Measurements from ENCODE around the gene MBD6.
A peak's percentile ranks its signal among the peaks of the same experiment; 100 is the strongest.

The MBD6 gene

DNA sequence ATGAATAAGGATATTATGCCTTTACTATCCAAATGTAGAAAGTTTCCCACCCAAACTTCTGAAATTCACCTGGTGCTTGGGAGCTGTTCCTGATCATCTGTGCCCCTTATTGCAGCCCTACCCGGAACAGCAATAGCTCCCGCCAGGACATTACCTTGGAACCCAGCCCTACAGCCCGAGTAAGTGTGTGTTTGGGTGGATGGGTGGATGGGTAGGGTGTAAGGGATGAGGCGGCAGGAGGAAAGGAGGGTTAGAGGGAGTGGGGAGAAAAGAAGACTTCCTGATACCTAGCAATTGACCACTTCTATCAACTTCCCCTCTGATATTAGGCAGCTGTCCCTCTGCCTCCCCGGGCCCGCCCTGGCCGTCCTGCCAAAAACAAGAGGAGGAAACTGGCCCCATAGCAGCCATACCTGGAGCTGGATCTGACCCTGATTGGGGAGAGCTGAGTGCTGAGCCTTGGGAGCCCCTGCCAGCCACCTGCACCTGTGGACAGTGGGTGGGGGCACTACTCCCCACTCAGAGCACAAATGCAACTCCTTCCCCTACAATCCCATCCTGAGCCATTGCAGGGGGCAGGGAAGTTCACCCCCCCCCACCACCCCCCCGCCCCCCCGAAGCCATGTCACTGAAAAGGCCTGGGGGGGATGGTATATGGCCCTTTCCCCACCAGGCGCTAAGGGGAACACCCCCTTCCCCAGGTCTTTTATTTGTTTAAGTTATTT, 6.4 kb downstream of the MBD6 start:
- ATAC-seq, result no peak

DNA sequence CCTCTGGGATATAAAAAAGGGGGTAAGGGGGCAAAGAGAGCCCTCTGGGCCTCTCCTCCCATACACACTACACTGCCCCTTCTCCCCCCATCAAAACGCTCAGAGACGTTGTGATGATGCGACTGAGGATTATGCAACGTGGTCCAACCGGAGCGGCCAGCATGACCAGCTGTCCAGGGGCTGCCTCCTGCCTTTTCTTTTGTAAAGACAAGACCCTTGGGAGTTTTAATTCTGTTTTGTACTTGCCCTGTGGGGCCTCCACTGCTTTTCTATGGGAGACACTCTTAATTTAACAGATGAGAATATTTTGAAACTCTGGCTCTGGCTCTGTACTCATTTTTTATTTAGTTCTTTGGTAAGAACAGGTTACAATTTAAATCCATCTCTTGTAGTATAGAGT, 7.2 kb downstream of the MBD6 start:
- ATAC-seq, result no peak

DNA sequence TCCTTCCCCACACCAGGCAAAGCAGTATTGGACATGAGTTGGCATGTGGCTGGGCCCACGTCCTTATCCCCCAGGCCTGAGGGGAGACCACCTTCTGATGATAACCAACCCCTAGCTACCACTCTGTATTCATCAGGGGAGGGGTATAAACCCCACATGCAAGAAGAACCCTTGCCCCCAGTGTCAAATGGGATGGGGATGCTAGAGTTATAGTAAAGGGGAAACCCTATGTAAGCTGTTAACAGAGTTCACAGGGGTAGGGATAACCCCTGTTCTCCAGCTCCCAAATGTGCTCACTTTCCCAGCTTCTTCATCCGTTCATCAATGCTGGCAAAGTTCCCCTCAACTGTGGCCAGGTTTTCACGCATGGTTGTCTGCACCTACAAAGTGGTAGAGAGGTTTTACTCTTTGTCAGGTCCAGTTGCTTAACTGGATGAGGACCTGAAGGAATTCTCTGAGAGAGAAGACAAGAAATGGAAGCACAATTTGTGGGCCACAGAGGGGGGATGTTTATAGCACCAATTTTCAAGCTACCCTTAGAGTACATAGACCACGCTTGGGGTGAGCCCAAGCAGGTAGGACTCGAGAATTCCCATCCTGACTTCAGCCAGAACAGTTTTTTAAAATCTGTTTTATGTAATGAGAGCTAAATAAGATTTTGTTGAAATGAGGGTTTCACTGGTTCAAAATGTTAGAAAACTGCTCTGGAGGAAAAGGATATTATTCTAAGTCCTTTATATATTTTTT, 7.9 kb downstream of the MBD6 start:
- ATAC-seq, result no peak

DNA sequence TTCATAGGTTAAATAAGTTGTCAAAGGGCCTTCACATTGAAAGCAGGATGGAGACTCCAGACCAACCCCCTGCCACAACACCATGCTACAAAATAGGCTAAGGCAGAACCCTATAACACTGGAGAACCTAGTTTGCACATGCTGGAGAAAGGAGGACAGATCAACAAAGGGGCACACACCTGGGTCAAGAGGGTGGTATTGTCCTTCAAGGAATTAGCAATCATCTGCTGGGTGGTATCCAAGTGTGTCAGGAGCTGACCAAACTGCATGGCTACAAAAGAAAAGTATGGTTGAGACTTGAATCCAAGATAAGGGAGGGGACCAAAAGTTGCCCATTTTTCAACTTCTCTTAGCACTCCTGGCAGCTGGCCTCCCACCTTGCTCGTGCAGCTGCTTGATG, 9.2 kb downstream of the MBD6 start:
- no peak for ATAC-seq

DNA sequence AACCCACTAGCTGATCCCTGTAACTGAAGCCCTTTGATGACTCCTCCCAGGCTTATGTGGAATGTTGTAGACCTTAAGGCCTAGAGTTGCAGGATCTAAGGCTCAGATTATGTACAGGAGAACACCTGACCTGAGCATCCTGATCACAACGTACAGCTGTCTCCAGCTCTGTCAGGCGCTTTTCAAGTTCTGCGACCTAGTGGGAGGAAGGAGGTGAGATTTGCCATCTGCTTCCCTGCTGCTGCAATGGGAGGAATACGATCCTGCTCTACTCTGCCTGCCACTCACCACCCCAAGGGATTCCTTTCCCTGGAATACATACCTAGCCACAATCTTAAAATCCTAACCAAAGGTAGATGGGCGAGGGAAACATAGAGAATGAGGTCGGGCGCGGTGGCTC, 10.5 kb downstream of the MBD6 start:
- no peak for ATAC-seq

DNA sequence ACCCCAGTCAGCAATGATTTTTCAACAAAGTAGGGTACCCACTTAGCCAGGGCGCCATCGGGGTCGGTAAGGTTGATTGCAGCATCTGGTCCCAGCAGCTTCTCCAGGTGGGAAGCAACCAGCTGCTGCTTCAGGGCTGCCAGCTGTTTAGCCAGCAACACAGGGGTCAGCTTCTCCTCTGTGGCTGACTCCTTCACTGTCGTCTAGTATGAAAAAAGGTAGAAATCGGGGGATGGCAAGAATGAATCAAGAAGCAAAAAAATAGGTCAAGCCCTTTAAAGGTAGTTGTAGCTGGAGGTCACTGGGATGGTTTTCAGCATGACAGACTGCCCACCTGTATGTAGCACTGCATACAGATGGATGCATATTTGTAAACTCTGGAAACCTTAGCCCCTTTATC, 11.6 kb downstream of the MBD6 start:
- ATAC-seq, result no peak

DNA sequence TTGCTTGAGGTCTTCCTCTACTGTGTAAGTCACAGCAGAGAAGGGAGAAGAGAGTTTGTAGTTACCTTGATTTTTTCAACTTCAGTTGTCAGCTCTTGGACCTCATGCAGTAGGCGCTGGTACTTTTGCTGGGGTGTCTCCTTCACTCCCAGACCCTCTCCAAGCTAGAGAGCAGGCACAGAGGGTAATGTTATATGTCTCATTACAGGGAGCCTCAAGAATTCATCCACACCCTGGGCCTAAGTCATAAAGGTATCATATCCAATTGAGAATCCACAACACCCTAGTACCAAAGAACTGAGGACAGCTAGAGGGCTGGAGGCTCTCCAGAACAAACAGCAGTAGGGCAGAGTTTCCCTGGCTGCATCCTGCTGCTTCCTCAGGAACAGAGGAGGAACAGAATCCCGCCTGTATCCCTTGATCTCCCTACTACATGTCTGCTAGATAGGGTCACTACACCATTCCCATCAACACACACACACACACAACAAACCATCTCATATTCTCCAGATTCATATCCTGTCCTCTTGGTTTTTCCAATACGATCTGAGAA, 12.4 kb downstream of the MBD6 start:
- ATAC-seq, result no peak

DNA sequence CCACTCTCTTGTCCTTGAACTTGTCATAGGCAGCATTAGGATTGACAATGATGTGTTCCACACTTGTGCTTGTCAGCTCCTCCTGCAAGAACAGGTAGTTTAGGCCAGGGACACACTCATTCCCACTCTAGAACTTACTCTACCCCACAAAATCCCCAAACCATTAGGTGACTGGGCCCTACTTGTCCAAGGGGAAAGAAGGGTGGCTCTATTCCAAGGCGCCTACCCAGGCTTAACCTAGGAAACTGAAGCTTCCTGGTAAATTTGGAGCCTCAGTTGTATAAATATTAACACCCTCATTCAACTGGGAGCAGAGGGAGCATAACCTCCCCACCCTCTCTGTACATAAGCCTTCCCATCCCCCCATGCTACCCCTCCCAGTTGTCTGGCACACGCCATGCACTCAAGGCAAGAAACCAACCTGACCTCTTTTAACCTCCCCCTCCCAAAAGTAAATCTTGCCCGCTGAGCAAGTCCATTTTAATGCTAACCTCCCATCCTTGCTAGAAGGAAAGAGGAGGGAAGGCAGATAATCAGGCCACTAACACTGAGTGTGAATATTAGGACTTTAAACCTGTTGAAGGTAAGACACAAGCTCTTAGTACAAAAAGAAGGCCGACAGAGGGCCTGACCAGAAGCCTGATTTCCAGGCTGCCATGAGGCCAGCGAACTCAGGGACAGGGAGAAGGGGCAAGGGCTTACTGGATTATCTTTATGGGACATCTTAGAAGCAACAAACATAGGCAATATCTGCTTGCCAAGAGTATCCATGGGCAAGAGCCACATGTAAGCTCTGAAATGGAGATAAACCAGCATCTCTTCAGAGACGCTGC, 13.4 kb downstream of the MBD6 start:
- ATAC-seq, result no peak

DNA sequence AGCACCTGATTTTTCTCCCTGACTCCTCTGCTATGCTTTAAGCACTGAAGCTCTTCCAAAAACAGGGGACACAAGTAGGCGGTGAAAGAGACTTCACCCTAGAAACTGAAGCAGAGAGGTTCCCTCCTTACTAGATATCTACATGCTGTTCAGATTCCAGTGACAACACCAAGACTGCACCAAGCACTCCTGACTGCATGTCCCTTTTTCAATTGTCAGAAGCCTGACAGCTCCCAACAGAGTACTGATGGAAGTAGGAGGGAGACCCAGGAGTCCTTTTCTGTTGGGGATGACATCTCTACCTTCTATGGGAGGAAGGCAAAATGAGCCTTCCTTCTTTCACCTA, 13.9 kb downstream of the MBD6 start:
- ATAC-seq, result no peak

DNA sequence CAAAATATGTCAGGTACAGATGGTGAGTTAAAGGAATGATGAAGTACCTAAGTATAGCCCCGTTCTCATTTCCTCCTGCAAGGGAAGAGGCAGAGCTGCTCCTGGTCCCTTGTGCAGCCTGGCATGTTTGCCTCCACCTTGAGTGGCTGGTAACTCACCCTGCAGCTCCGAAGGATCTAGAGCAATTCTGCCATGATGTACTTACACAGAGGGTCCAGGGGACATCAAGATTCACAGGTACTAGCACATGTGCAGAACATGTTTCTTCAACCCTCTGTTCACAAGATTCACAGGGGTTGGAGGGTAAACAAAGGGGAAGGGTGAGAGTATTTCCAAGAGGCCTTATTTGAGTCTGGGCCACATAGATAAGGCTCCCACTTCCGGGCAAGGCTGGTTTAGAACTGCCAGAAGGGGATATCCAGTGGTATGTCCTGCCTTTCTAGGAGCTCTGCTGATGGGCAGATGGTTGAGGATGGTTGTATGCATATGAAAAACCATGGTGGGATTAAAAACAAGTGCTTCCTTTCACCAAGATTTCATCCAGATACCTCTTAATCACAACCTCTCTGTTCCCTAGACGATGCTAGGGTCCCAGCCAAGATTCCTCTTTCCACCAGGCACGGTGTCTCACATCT, 16.6 kb downstream of the MBD6 start:
- ATAC-seq, result no peak

DNA sequence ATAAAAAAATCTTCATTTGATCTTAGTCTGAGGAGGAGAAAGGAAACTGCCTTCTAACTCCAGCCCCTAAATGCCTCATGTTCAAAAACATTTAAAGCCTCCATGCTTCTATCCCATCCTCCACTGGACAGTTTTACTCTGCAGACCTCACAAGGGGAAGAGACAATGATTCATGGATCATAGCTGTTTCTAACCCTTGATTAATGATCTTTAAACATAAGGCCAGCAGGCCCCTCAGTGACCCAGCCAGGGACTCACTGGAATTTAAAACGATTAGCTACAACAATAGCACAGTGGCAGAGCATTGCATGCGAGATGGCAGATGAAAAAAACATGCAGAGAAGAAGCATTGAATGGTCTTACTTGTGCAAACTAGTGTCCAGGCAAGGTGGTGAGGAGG, 18.4 kb downstream of the MBD6 start:
- no peak for ATAC-seq

DNA sequence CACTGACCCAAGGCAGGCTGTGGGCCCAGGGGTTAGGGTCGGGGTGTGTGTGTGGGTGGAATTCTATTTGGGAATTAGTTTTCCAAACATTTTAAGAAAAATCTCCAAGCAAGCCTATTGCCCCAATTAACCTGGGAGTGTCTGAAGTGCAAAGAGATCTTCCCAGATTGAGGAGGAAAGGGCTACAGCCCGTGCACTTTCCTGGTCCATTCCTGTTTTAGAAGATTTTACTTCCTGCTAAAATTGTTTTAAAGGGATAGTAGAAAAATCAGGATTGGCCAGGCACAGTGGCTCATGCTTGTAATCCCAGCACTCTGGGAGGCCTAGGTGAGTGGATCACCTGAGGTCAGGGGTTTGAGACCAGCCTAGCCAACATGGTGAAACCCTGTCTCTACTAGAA, 19.1 kb downstream of the MBD6 start:
- no peak for ATAC-seq

DNA sequence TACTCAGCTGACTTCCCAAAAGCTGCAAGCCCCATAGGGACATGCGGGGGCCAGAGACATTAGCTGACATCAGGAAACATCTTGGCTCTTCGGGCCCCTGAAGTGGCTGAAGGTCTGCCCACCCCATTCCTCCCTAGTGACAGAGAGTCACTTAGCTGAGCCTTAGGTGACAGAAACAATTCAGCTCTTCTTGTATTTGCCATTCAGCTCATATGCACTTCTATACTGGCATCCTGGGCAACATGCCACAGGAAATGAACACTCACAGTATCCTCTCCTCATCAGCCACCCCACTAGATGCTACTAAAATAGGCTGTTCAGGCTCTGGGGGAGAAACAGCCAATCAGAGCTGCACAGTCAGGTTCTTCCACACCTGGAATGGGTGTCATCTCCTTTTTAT, 21.0 kb downstream of the MBD6 start:
- no peak for ATAC-seq

DNA sequence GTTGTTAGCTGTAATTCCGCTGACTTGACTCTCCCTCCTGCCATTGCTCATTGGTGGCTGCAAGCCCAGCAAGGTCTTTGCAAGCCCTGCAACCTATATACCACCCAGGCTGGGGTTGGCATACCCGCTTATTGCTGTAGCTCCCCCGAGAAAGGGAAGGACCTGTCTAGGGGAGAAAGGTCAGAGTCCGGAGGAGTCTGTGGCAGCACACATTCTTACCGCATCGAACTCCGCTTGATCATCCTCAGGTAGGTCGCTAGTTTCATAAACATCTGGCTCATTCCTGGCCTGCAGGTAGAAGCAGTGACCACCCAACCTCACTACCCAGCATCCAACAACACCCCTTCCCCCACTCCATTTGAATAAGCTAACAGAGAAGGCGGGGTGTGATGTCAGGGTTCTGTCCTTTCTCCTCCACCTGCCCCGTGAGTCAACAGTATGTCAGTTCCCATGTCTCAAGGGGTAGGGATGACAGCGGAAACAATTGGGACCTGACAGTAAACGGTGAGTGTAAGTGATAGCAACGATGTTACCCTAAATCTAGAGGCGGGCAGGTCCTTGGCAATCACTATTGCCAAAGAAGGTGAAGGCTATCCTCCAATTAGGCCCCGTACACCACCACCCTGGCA, 23.3 kb downstream of the MBD6 start:
- ATAC-seq, result no peak

DNA sequence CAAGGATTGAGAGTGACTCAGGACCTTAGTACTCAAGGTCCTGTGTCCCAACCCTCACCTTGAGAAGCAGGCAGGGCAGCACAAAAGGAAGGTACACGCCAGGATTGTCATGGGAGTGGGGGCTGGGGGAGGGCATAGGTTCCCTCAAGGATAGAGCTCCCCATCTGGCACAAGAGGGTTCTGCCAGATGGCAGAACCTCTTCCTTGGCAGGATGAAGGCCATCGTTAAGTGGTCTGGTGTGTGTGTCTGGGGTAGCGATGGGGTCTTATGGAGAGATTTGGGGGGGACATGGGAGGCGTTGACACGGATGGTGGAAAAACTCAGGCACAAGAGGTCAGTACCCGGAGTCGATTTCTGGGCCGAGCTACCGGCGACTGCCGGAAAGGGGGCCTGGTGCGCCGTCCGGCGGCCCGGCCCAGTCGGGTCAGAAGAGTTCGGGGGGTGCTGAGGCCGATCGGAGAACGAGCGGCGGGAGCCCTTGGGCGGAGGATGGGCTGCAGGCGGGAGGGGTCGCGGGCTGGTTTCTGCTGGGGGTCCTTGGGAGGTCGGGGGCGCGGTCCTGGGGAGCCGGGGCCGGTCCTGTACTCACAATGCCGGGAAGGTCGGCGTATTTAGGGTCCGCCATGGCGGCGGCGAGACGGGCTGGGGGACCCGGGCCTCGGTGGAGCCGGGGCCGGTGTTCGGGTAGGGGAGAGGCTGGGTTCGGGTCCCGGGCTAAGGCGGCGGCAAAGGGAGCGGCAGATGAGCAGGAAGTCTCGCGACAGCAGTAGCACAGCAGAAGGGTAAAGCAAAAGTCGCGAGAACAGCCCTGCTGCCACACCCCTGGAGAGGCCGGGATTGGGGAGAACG, 24.0 kb downstream of the MBD6 start, which contains the start of gene DCTN2:
Gene DCTN2 (minus strand): TSS at position 755 of the 850 bp plus-strand sequence. CDS start 129 bp downstream, at position 626.
- peak; percentile 98 to 99 for ATAC-seq

DNA sequence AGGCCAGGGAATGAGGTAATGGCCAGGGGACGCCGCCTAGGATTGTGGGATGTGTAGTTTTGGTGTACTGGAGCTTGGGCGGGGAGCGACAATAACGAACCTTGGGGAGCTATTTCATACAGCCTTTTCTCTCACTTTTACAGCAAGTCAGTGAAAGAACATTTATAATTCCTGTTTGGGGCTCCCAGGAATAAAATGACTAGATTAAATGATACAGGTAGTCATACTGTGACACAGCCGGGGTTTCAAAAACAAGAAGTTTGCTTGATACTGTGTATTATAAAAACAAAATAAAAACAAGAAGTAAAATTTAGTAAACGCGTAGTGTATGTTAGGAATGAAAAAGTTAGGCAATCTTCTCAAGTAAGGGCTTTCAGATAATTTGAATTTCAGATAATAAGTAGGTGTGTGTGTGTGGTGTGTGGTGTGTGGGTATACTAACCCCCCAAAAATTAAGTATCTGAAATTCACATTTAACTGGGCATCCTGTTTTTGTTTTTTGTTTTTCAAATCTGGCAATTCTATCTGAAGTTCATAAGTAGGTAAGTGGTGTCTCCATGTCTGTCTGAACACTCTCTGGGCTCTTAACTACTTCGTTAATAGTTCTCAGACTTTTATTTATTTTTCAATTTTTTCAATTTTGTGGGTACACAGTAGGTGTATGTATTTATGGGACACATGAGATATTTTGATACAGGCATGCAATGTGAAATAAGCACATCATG, 24.8 kb downstream of the MBD6 start:
- no peak for ATAC-seq

DNA sequence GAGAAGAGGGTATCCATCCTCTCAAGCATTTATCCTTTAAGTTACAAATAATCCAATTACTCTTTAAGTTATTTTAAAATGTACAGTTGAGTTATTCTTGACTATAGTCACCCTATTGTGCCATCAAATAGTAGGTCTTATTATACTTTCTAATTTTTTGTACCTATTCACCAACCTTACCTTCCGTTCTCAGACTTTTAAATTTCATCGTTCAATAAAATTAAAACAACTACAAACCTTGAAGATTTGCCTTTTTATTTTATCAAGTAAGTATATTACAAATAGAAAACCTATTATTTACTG, 25.3 kb downstream of the MBD6 start:
- no peak for ATAC-seq

DNA sequence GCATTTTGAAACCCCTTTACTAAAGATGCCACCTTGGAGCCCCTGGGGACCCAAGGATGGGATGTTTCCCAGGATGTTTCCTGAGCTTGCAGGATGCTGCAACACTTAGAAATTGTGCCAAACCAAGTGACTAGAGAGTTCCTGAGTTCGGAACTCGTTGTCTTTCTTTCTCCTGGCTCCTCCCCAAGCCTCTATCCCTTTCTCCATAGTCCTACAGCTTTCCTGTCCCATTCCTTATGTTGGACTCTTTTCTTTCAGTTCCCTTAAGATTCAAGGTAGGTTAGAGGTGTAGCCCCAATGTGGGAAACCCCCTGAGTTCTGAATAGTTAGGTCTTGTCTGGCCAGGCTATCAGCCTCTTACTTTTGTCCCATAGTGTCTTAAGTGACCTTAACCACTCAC, 25.9 kb downstream of the MBD6 start:
- no peak for ATAC-seq

DNA sequence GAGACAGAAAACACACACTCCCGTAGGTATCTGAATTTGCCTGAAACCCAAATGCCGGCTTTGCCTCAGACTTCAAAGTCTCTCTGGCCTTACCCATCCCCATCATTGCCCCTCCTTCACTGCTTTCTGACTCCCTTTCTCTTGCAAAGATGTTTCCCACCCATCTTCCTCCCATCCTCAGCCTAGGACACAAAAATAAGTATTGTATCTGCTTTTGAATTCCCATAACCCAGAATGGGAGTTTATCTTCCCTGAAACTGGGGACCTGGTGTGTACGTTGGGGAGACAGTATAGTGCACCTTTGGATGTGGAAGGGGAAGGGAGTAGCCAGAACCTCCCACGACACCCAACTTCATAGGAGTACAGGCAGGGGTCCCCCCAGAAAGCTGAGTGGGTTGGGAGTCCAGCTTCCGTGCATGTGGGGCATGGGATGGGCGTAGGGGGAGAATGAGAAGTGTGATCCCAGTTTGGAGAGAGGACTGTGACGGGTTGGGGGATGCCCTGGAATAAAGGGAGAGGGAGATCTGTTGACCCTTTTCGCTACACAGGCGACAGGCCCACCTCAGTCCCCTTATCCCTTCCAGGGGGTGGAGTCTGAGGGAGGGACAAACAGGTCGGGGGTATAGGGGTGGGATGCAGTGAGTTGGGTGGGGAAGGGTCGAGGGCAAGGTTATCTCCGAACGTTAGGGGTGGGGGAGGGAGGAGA, 26.7 kb downstream of the MBD6 start:
- ATAC-seq, result no peak
